ENCODE measurements around the gene HYOU1.

DNA sequence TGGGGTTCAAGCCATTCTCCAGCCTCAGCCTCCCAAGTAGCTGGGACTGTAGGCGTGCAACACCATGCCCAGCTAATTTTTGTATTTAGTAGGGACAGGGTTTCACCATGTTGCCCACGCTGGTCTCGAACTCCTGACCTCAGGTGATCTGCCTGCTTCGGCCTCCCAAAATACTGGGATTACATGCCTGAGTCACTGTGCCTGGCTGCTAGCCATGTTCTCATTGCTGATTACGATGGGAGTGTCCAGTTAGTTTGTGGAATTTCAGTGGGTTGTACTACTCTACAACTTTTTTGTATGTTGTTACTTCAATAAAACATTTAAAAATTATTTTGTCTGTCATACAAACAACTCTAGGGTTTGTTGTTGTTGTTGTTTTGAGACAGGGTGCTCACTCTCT lies 5.8 kb upstream of the HYOU1 start:
- TF ChIP-seq, protein P1, sequence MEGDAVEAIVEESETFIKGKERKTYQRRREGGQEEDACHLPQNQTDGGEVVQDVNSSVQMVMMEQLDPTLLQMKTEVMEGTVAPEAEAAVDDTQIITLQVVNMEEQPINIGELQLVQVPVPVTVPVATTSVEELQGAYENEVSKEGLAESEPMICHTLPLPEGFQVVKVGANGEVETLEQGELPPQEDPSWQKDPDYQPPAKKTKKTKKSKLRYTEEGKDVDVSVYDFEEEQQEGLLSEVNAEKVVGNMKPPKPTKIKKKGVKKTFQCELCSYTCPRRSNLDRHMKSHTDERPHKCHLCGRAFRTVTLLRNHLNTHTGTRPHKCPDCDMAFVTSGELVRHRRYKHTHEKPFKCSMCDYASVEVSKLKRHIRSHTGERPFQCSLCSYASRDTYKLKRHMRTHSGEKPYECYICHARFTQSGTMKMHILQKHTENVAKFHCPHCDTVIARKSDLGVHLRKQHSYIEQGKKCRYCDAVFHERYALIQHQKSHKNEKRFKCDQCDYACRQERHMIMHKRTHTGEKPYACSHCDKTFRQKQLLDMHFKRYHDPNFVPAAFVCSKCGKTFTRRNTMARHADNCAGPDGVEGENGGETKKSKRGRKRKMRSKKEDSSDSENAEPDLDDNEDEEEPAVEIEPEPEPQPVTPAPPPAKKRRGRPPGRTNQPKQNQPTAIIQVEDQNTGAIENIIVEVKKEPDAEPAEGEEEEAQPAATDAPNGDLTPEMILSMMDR (IDR thresholded peaks at IDR 0.05 in 4 of 5, conservative IDR thresholded peaks at IDR 0.05 in 1 of 5): no peak
- TF ChIP-seq POLR2A (IDR thresholded peaks at IDR 0.05): no peak
